ENCODE results near the gene POLE. TPM values are rescaled to one million over a fixed set of nuclear protein-coding genes. Genes with fewer than 3 reads are reported as not detected.

The POLE gene
- total and polyA plus RNA-seq, 10 of the 15 experiments (the other 5 are each of a cell fraction or from before 2014, with no cell fraction given): 2.3 to 103 (median 37.1) TPM

- FAIRE-seq (no peak), DNase-seq (ENCODE audit: low read depth, low spot score) (no peak), ATAC-seq (no peak)
- CTCF ChIA-PET: no interaction called here
- in situ Hi-C loops (cut with MboI): no loop called here
- Histone ChIP-seq H3K36me3 (ENCODE audit: control insufficient read depth in 2 of 2, insufficient read depth in 2 of 2, low read length in 1 of 2) (peaks cover 25 to 43% of the 10 kb centered on the region in 2 experiments), H3K4me3 (no peak overlapping the region), H3K79me2 (ENCODE audit: control insufficient read depth, insufficient read depth, low read length) (no peaks in the 10 kb centered on the region), H3K9me3 (replicated peaks; ENCODE audit: control insufficient read depth, insufficient read depth, low read length) (no peaks in the 10 kb centered on the region; the same call in 2 of the 3 replicates), H3K27ac (ENCODE audit: control insufficient read depth, insufficient read depth) (no peak overlapping the region), H4K20me1 (ENCODE audit: control insufficient read depth, insufficient read depth) (0 out of 2 replicates have a peak, but pooled peaks cover 8% of the 10 kb centered on the region), H2AFZ (ENCODE audit: control insufficient read depth, low read depth, low read length) (no peak overlapping the region), H3K27me3 (replicated peaks in 1 of 2; ENCODE audit: control insufficient read depth in 2 of 2, insufficient read depth in 2 of 2, low read length in 1 of 2) (no peaks in the 10 kb centered on the region), H3K9ac (ENCODE audit: control insufficient read depth, insufficient read depth, low read length) (no peak overlapping the region), H3K4me2 (ENCODE audit: control insufficient read depth, insufficient read depth) (no peak overlapping the region), H3K4me1 (ENCODE audit: control insufficient read depth, insufficient read depth, low read length) (no peaks in the 10 kb centered on the region)
- SMC1A ChIA-PET (ENCODE audit: uncharacterized antibody, unreplicated experiment): no interaction called here
- TSS peak; percentile 38 for BruUV-seq (replicated peaks)
- TF ChIP-seq CEBPB (IDR thresholded peaks at IDR 0.05; ENCODE audit: borderline replicate concordance in 1 of 2, low read depth in 2 of 2, low read length in 2 of 2) (no peak), TAF1 (IDR thresholded peaks at IDR 0.05; ENCODE audit: borderline replicate concordance, low read depth, low read length) (no peak), SIN3A (IDR thresholded peaks at IDR 0.05; ENCODE audit: low read depth, low read length) (no peak), ESRRA (IDR thresholded peaks at IDR 0.05; ENCODE audit: low read length) (no peak), SP1 (IDR thresholded peaks at IDR 0.05; ENCODE audit: low read depth, low read length) (no peak), FOXM1 (IDR thresholded peaks at IDR 0.05; ENCODE audit: low read depth, low read length) (no peak), USF1 (IDR thresholded peaks at IDR 0.05; ENCODE audit: borderline replicate concordance, extremely low read length, insufficient read depth, low read depth, low read length) (no peak), FOXK2 (IDR thresholded peaks at IDR 0.05) (no peak), NFIC (IDR thresholded peaks at IDR 0.05; ENCODE audit: low read depth, low read length) (no peak), CBX5 (IDR thresholded peaks at IDR 0.05; ENCODE audit: low read depth) (no peak), NBN (IDR thresholded peaks at IDR 0.05) (no peak), RELB (IDR thresholded peaks at IDR 0.05; ENCODE audit: low read depth) (no peak), ZBTB4 (CRISPR knock-in tag; IDR thresholded peaks at IDR 0.05) (no peak)
- intact Hi-C loops (cut with micrococcal nuclease; ENCODE audit: unreplicated experiment): no loop called here
- RAD21 ChIA-PET (ENCODE audit: unreplicated experiment): no interaction called here
- over 99% methylated on average over 11 of the region's 12 CpGs for WGBS (ENCODE audit: insufficient coverage, insufficient replicate concordance, low lambda C conversion rate, missing lambda C conversion rate)
- POLR2A ChIA-PET: no interaction called here
Observed at GRCh38 chr12:132726386-132726785, 39.2 kb upstream of the POLE start.

Data from GM12878 (cell line).